Measurements from ENCODE around the gene TOMM34.

Gene TOMM34

GRCh38 chr20:44917399-44917798 lies 42.8 kb downstream of the TOMM34 start:
- no peak for DNase-seq (ENCODE audit: extremely low spot score)
- no peak for TF ChIP-seq CTCF (IDR thresholded peaks at IDR 0.05; ENCODE audit: control extremely low read depth, extremely low read depth, low read depth, missing control alignments)
- ChIA-PET CTCF (interaction anchor here (1.4 to 2.6 kb wide), 3 partner anchors 11 to 25 kb away, joined by 3 to 8 read pairs (median 7); no protein-coding TSS in a partner anchor), POLR2A (interaction anchor here (0.9 kb wide), 1 partner anchor 32 kb away, joined by 3 read pairs; the partner anchor contains the start of gene YWHAB)

- ChIA-PET CTCF (interaction anchor here (2.6 kb wide), 1 partner anchor 25 kb away, joined by 7 read pairs; no protein-coding TSS in a partner anchor), POLR2A (interaction anchor here (0.9 kb wide), 1 partner anchor 31 kb away, joined by 3 read pairs; the partner anchor contains the start of gene YWHAB)
- no peak for DNase-seq (ENCODE audit: extremely low spot score)
- no peak for TF ChIP-seq CTCF (IDR thresholded peaks at IDR 0.05; ENCODE audit: control extremely low read depth, extremely low read depth, low read depth, missing control alignments)
These were observed 43.6 kb downstream of the TOMM34 start for GRCh38 chr20:44916586-44916985.

- DNase-seq (ENCODE audit: extremely low spot score), result no peak
- no peak for TF ChIP-seq CTCF (IDR thresholded peaks at IDR 0.05; ENCODE audit: control extremely low read depth, extremely low read depth, low read depth, missing control alignments)
- ChIA-PET POLR2A (no interaction called here), CTCF (interaction anchor here (1.1 kb wide), 1 partner anchor 12 kb away, joined by 3 read pairs; no protein-coding TSS in a partner anchor)
These were observed 45.3 kb downstream of the TOMM34 start for GRCh38 chr20:44914924-44915323.

GRCh38 chr20:44912189-44912588 lies 48.0 kb downstream of the TOMM34 start:
- CTCF ChIA-PET, result interaction anchor here (0.8 to 1.4 kb wide), 3 partner anchors 16 to 41 kb away, joined by 3 read pairs; no protein-coding TSS in a partner anchor
- POLR2A ChIA-PET, result no interaction called here
- TF ChIP-seq CTCF (IDR thresholded peaks at IDR 0.05; ENCODE audit: control extremely low read depth, extremely low read depth, low read depth, missing control alignments), result no peak
- no peak for DNase-seq (ENCODE audit: extremely low spot score)

GRCh38 chr20:44911264-44911921 lies 48.8 kb downstream of the TOMM34 start:
- peak; percentile 79 for DNase-seq (ENCODE audit: extremely low spot score)
- TF ChIP-seq CTCF (IDR thresholded peaks at IDR 0.05; ENCODE audit: control extremely low read depth, extremely low read depth, low read depth, missing control alignments), result peak; percentile 47
- CTCF ChIA-PET, result interaction anchor here (0.8 to 2.7 kb wide), 7 partner anchors 9 to 185 kb away, joined by 3 to 13 read pairs (median 3); no protein-coding TSS in a partner anchor
- POLR2A ChIA-PET, result no interaction called here

- ChIA-PET POLR2A (no interaction called here), CTCF (interaction anchor here (0.8 to 2.7 kb wide), 4 partner anchors 9 to 185 kb away, joined by 3 to 13 read pairs (median 3); no protein-coding TSS in a partner anchor)
- TF ChIP-seq CTCF (IDR thresholded peaks at IDR 0.05; ENCODE audit: control extremely low read depth, extremely low read depth, low read depth, missing control alignments), result no peak
- no peak for DNase-seq (ENCODE audit: extremely low spot score)
These were observed 49.4 kb downstream of the TOMM34 start for GRCh38 chr20:44910690-44911262.

All from GM10248 (cell line).